ENCODE measurements around the gene CEP85. TPM values are rescaled to one million over a fixed set of nuclear protein-coding genes. Genes with fewer than 3 reads are reported as not detected.
A peak's percentile ranks its signal among the peaks of the same experiment; 100 is the strongest.
"Not testable (repeated sequence)": the region's sequence is repeated elsewhere in the genome, so short reads cannot be mapped to it uniquely, and the experiment has no call there.

CEP85 gene
- total RNA-seq, 1 donor from 2014 or later: 1.7 TPM

GRCh38 chr1:26224606-26225005, 9.4 kb upstream of the CEP85 start:
- DNase-seq (ENCODE audit: low spot score): no peak

- DNase-seq (ENCODE audit: low spot score): peak; percentile 35
These were observed 8.8 kb upstream of the CEP85 start for GRCh38 chr1:26225033-26225831.

GRCh38 chr1:26230682-26231081, 3.3 kb upstream of the CEP85 start:
- DNase-seq (ENCODE audit: low spot score): not testable (repeated sequence)

GRCh38 chr1:26234644-26235370, 807 bp downstream of the CEP85 start:
- peak; percentile 9 for DNase-seq (ENCODE audit: low spot score)

- no peak for DNase-seq (ENCODE audit: low spot score)
These were observed 3.4 kb downstream of the CEP85 start for GRCh38 chr1:26237230-26237966.

- DNase-seq (ENCODE audit: low spot score): no peak
These were observed 5.9 kb downstream of the CEP85 start for GRCh38 chr1:26239936-26240335.

GRCh38 chr1:26252718-26253117, 18.7 kb downstream of the CEP85 start:
- no peak for DNase-seq (ENCODE audit: low spot score)

- DNase-seq (ENCODE audit: low spot score): no peak
These were observed 20.4 kb downstream of the CEP85 start for GRCh38 chr1:26254404-26254803.

GRCh38 chr1:26257222-26257621, 23.2 kb downstream of the CEP85 start:
- DNase-seq (ENCODE audit: low spot score): no peak

- no peak for DNase-seq (ENCODE audit: low spot score)
These were observed 25.0 kb downstream of the CEP85 start for GRCh38 chr1:26259005-26259404.

- no peak for DNase-seq (ENCODE audit: low spot score)
These were observed 25.6 kb downstream of the CEP85 start for GRCh38 chr1:26259578-26259977.

GRCh38 chr1:26263212-26263611, 29.2 kb downstream of the CEP85 start:
- no peak for DNase-seq (ENCODE audit: low spot score)

- no peak for DNase-seq (ENCODE audit: low spot score)
These were observed 31.4 kb downstream of the CEP85 start for GRCh38 chr1:26265405-26265804.

- DNase-seq (ENCODE audit: low spot score): no peak
These were observed 34.5 kb downstream of the CEP85 start for GRCh38 chr1:26268290-26269197.

GRCh38 chr1:26269198-26269550, 35.2 kb downstream of the CEP85 start:
- DNase-seq (ENCODE audit: low spot score): no peak

- no peak for DNase-seq (ENCODE audit: low spot score)
These were observed 40.9 kb downstream of the CEP85 start for GRCh38 chr1:26274801-26275425.

- DNase-seq (ENCODE audit: low spot score): peak; percentile 96
These were observed 41.8 kb downstream of the CEP85 start for GRCh38 chr1:26275580-26276431.

GRCh38 chr1:26276432-26276838, 42.4 kb downstream of the CEP85 start:
- no peak for DNase-seq (ENCODE audit: low spot score)

- no peak for DNase-seq (ENCODE audit: low spot score)
These were observed 43.3 kb downstream of the CEP85 start for GRCh38 chr1:26277261-26277661.

- DNase-seq (ENCODE audit: low spot score): no peak
These were observed 43.7 kb downstream of the CEP85 start for GRCh38 chr1:26277719-26278118.
